ENCODE data around the gene AMT.
A peak's percentile ranks its signal among the peaks of the same experiment; 100 is the strongest.

DNA sequence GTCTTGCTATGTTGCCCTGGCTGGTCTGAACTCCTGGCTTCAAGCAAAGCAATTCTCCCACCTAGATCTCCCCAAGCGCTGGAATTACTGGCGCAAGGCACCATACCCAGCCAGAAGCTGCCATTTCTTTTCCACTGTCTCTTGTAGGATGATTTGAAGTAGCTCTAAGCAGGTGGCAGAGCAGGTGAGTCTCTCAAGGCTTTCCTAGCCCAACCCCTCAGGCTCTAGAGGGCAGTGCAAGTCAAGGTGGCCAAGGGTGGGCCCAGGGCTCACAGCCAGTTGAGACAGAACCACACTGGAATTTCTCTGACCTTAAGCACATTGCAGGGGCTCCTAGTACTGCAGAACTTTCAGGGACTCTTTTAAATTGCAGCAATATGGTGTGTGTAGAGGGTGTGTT, 32.2 kb upstream of the AMT start:
- TF ChIP-seq, protein P1, sequence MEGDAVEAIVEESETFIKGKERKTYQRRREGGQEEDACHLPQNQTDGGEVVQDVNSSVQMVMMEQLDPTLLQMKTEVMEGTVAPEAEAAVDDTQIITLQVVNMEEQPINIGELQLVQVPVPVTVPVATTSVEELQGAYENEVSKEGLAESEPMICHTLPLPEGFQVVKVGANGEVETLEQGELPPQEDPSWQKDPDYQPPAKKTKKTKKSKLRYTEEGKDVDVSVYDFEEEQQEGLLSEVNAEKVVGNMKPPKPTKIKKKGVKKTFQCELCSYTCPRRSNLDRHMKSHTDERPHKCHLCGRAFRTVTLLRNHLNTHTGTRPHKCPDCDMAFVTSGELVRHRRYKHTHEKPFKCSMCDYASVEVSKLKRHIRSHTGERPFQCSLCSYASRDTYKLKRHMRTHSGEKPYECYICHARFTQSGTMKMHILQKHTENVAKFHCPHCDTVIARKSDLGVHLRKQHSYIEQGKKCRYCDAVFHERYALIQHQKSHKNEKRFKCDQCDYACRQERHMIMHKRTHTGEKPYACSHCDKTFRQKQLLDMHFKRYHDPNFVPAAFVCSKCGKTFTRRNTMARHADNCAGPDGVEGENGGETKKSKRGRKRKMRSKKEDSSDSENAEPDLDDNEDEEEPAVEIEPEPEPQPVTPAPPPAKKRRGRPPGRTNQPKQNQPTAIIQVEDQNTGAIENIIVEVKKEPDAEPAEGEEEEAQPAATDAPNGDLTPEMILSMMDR (IDR thresholded peaks at IDR 0.05; ENCODE audit: low read depth, low read length) = peak; percentile 13
- TF ChIP-seq POLR2A (IDR thresholded peaks at IDR 0.05; ENCODE audit: extremely low read depth, insufficient read length) (no peak), MYC (IDR thresholded peaks at IDR 0.05; ENCODE audit: low read depth, low read length) (no peak)
- TF ChIP-seq, protein P2, sequence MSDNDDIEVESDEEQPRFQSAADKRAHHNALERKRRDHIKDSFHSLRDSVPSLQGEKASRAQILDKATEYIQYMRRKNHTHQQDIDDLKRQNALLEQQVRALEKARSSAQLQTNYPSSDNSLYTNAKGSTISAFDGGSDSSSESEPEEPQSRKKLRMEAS (IDR thresholded peaks at IDR 0.05; ENCODE audit: low read depth, low read length) = no peak
